ENCODE data around the gene RTP1. TPM values are rescaled to one million over a fixed set of nuclear protein-coding genes. Genes with fewer than 3 reads are reported as not detected.
"Not testable (repeated sequence)": the region's sequence is repeated elsewhere in the genome, so short reads cannot be mapped to it uniquely, and the experiment has no call there.

RTP1 gene
- total RNA-seq, 4 donors from 2014 or later = not detected

DNA sequence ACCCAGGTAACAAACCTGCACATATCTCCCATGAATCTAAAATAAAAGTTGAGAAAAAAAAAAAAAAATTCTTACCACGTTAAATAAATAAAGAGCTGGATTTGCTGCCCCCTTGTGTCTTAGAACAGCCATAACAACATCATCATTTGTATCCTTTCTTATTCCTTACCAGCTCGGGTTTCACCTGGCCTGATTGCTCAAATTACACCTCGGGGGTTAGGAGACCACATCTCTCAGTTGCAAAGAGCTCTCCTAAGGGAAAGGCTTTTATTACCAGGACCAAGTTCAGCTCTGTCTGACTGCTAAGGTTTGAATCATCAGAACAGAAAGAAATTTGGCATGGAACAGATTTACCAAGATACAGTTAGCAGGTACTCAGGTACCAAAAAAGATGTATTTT lies 32.1 kb upstream of the RTP1 start:
- no peaks in the 10 kb centered on the region for H3K9me3 ChIP-seq
- H3K27ac ChIP-seq = no peak overlapping the region
- intact Hi-C loops (cut with DNase I) = loop anchor here (2.0 kb wide), 1 partner anchor 314 kb away; no protein-coding TSS in a partner anchor
- H3K4me1 ChIP-seq = no peaks in the 10 kb centered on the region
- WGBS, 2 donors = 0 to 2% methylated on average over 3 of the region's 3 CpGs
- no peaks in the 10 kb centered on the region for H3K36me3 ChIP-seq
- H3K4me3 ChIP-seq (replicated peaks in 1 of 3) = no peak overlapping the region
- no peaks in the 10 kb centered on the region for H3K27me3 ChIP-seq
- TF ChIP-seq POLR2A (IDR thresholded peaks at IDR 0.05) = no peak
- TF ChIP-seq, protein P1, sequence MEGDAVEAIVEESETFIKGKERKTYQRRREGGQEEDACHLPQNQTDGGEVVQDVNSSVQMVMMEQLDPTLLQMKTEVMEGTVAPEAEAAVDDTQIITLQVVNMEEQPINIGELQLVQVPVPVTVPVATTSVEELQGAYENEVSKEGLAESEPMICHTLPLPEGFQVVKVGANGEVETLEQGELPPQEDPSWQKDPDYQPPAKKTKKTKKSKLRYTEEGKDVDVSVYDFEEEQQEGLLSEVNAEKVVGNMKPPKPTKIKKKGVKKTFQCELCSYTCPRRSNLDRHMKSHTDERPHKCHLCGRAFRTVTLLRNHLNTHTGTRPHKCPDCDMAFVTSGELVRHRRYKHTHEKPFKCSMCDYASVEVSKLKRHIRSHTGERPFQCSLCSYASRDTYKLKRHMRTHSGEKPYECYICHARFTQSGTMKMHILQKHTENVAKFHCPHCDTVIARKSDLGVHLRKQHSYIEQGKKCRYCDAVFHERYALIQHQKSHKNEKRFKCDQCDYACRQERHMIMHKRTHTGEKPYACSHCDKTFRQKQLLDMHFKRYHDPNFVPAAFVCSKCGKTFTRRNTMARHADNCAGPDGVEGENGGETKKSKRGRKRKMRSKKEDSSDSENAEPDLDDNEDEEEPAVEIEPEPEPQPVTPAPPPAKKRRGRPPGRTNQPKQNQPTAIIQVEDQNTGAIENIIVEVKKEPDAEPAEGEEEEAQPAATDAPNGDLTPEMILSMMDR (IDR thresholded peaks at IDR 0.05) = peak; percentile 44 to 90 (median 60)
- DNase-seq = peak; percentile 23 to 26

DNA sequence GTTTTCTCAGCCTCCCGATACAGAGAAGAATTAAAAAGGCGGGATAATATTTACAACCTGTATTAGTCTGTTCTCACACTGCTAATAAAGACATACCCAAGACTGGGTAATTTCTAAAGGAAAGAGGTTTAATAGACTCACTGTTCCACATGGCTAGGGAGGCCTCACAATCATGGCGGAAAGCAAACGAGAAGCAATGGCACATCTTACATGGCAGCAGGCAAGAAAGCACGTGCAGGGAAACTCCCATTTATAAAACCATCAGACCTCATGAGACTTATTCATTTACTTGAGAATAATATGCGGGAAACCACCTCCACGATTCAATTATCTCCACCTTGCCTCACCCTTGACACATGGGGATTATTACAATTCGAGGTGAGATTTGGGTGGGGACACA lies 30.5 kb upstream of the RTP1 start:
- no peak for TF ChIP-seq POLR2A (IDR thresholded peaks at IDR 0.05)
- TF ChIP-seq, protein P1 (IDR thresholded peaks at IDR 0.05) = no peak
- Histone ChIP-seq H3K9me3 (no peaks in the 10 kb centered on the region), H3K27me3 (no peaks in the 10 kb centered on the region), H3K4me3 (replicated peaks in 1 of 3) (no peak overlapping the region), H3K36me3 (no peaks in the 10 kb centered on the region), H3K27ac (no peak overlapping the region), H3K4me1 (no peaks in the 10 kb centered on the region)
- WGBS, 2 donors = 93% methylated on average over 8 of the region's 8 CpGs
- DNase-seq = no peak
- intact Hi-C loops (cut with DNase I) = no loop called here

DNA sequence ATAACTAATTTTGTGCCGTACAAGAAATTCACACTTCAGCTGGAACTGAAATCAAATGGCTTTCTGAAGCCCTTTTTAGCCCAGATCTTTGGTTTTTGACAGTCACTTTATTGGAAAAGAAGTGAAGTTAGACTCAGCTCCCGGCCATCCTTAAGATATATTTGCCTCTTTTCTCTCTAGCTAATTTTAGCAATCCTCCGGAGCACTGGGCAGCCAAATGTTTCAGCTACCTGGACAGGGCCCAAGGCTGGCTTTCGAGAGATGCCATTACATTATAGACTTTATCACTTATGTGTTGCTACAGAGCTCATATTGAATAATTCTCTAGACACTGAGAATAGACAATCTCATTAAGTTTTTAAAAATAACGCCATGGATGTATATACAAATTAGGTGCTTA lies 29.5 kb upstream of the RTP1 start:
- no peaks in the 10 kb centered on the region for H3K9me3 ChIP-seq
- TF ChIP-seq POLR2A (IDR thresholded peaks at IDR 0.05) = no peak
- TF ChIP-seq, protein P1 (IDR thresholded peaks at IDR 0.05) = no peak
- H3K27me3 ChIP-seq = no peaks in the 10 kb centered on the region
- 82 to 87% methylated on average over 5 of the region's 5 CpGs for WGBS, 2 donors
- no peaks in the 10 kb centered on the region for H3K4me1 ChIP-seq
- no peak overlapping the region for H3K27ac ChIP-seq
- no peaks in the 10 kb centered on the region for H3K36me3 ChIP-seq
- intact Hi-C loops (cut with DNase I) = no loop called here
- DNase-seq = no peak
- no peak overlapping the region for H3K4me3 ChIP-seq (replicated peaks in 1 of 3)

DNA sequence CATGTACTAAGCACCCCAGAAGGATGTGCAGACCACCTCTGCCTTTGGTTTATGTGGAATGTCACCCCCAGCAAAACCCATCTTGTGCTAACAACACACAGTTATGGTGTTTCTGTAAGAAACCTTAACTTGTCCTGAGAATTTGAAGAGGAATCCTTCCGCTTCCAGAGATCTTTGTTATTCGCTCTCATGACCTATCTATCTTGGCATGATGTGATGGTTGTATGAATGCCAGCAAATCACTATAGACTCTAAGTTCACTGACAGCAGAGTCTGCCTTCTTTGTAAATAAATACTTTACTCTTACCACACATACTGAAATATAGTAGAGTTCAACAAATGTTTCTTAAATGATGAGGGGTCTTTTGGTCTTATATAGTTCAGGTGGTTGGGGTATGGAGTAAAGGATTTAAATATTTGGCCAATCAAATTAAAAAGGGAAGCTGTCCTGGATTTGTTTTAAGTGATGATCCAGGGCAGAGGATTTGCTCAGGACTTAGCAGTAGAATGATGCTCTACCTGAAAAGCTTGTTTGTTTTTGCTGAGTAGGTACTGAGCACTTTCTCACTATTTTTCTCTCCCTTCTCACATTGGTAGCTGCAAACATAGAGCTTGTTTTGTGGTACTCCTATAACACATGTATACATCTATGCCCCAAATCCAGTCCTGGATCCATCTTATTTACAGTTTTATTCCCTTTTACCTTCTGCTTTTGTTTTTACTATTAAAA lies 27.9 kb upstream of the RTP1 start:
- no peak for DNase-seq
- 80 to 88% methylated on average over 2 of the region's 2 CpGs for WGBS, 2 donors
- no peak overlapping the region for H3K27ac ChIP-seq
- intact Hi-C loops (cut with DNase I) = no loop called here
- no peaks in the 10 kb centered on the region for H3K27me3 ChIP-seq
- no peak for TF ChIP-seq POLR2A (IDR thresholded peaks at IDR 0.05)
- TF ChIP-seq, protein P1 (IDR thresholded peaks at IDR 0.05) = no peak
- H3K36me3 ChIP-seq = no peaks in the 10 kb centered on the region
- H3K9me3 ChIP-seq = no peaks in the 10 kb centered on the region
- peaks cover 0 to 9% of the 10 kb centered on the region in 2 donors for H3K4me1 ChIP-seq
- H3K4me3 ChIP-seq (replicated peaks in 1 of 3) = no peak overlapping the region

DNA sequence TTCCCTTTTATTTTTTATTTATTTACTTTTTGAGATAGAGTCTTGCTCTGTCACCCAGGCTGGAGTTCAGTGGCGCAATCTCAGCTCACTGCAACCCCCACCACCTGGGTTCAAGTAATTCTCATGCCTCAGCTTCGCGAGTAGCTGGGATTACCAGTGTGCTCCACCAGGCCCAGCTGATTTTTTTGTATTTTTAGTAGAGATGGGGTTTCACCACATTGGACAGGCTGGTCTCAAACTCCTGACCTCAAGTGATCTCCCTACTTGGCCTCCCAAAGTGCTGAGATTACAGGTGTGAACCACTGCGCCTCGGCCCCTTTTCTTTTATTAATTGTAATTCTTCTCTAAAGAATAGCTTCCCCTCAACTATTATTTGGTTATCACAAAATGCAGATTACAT lies 26.4 kb upstream of the RTP1 start:
- H3K4me3 ChIP-seq (replicated peaks in 1 of 3); H3K9me3 ChIP-seq; DNase-seq; H3K27me3 ChIP-seq; H3K36me3 ChIP-seq; H3K27ac ChIP-seq; intact Hi-C loops (cut with DNase I); H3K4me1 ChIP-seq: not testable (repeated sequence)
- WGBS, 2 donors = 92 to 96% methylated on average over 5 of the region's 5 CpGs

All from thyroid gland (tissue), 4 donors.